NCI-H146 (cell line): Measurements from ENCODE around the gene ANGPTL4.
A peak's percentile ranks its signal among the peaks of the same experiment; 100 is the strongest.
"Not testable (repeated sequence)": the region's sequence is repeated elsewhere in the genome, so short reads cannot be mapped to it uniquely, and the experiment has no call there.

ENCODE experiments used
- DNase-seq: peaks from one replicate; lab custom pipeline; 2025; lab: John Stamatoyannopoulos, UW

The ANGPTL4 gene

GRCh38 chr19:8361921-8362793 is 1.8 kb upstream of the ANGPTL4 start:
- peak; percentile 11 for DNase-seq

GRCh38 chr19:8366121-8366581 is 2.2 kb downstream of the ANGPTL4 start:
- no peak for DNase-seq

DNA sequence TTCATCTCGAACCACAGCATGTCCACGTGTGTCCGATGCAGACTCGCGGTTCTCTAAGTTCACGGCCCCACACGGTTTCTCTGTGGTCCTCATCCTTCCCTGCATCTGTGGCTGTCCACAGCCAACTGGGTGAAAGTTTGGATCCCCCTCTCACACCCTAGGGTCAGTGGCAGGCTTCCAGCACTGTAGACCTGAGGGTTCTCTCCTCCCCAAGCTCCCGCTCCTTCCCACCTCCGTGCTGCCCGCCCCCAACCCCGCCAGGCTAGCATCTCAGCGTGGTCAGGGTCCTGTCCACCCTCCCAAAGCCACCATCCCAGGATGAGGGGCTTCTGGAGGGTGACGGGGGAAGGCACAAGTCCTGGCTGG is 3.0 kb downstream of the ANGPTL4 start:
- DNase-seq: no peak

DNA sequence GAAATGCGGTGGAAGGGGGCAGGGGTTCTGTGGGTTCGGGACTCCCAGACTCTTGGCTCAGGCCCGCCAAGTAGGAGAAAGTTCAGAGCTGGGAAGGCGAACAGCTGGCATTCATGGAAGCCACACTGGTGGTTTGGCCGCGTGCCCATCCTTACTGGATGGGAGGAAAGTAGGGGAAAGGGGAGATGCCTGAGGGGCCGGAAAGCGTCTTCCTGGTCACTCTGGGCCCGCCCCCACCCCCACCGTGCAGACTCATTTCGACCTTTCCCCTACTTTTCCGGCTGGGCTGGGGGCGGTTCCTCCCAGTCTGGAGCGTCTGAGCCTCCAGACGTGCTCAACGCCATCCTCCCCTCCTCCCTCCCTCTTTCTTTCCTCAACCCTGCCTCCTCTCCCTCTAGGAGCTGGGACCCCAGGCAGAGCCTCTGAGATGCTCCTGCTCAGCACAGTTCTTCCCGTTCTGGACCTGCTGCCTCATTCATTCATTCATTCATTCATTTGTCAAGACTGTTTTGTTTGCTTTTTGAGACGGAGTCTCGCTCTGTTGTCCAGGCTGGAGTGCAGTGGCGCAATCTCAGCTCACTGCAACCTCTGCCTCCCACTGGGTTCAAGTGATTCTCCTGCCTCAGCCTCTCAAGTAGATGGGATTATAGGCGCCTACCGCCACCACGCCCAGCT is 3.5 kb downstream of the ANGPTL4 start:
- peak; percentile 20 for DNase-seq

DNA sequence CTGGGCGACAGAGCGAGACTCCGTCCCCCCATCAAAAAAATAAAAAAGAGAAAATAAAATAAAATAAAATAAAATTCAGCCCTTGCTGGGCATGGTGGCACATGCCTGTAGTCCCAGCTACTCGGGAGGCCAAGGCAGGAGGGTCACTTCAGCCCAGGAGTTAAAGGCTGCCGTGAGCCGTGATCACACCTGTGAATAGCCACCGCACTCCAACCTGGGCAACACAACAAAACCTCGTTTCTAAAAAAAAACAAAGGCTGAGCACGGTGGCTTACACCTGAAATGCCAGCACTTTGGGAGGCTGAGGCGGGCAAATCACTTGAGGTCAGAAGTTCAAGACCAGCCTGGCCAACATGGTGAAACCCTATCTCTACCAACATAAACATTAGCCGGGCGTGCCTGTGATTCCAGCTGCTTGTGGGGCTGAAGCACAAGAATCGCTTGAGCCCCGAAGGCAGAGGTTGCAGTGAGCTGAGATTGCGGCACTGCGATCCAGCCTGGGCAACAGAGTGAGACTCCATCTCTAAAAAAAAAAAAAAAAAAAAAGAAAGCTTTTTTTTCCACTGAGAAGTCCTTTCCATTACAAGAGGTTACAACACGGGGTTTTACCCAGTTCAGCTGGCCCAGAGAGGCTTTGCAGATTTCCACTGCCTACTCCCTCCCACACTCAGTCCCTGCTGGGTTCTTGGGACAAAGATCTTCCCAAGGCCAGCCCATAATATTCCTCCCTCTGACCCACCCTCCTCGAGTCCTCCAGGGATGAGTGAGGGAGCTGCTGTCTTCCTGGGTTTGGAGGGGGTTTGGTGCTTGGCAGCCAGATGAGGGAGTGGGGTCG is 6.4 kb downstream of the ANGPTL4 start:
- DNase-seq: no peak

DNA sequence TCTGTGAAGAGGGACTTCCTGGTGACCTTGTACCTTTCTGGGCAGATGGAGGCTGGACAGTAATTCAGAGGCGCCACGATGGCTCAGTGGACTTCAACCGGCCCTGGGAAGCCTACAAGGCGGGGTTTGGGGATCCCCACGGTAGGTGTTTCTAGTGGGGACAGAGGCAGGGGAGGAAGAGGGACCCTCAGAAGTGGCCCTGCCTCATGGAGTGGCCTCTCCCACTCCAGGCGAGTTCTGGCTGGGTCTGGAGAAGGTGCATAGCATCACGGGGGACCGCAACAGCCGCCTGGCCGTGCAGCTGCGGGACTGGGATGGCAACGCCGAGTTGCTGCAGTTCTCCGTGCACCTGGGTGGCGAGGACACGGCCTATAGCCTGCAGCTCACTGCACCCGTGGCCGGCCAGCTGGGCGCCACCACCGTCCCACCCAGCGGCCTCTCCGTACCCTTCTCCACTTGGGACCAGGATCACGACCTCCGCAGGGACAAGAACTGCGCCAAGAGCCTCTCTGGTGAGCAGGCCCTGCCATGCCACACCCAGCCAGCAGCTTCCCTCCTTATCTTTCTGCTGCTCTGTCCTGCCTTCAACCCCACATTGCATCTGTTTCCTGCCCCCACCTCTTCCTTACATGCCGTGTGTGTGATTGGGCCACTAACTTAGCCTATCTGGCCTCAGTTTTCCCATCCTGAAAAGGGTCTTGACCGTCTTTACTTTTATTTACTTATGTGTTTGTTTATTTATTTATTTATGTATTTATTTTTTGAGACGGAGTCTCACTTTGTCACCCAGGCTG is 7.3 kb downstream of the ANGPTL4 start:
- no peak for DNase-seq

- no peak for DNase-seq
Observed at GRCh38 chr19:8373867-8374813, 10.2 kb downstream of the ANGPTL4 start.

DNA sequence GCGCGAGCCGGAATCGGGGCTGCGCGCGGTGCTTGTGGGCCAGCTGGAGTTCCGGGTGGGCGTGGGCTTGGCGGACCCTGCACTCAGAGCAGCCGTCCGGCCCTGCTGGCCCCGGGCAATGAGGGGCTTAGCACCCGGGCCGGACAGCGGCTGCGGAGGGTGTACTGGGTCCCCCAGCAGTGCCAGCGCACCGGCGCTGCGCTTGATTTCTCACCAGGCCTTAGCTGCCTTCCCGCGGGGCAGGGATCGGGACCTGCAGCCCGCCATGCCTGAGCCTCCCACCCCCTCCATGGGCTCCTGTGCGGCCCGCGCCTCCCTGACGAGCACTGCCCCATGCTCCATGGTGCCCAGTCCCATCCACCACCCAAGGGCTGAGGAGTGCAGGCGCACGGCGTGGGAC is 11.8 kb downstream of the ANGPTL4 start:
- not testable (repeated sequence) for DNase-seq

GRCh38 chr19:8376373-8376974 is 12.5 kb downstream of the ANGPTL4 start:
- not testable (repeated sequence) for DNase-seq

GRCh38 chr19:8377598-8377997 is 13.6 kb downstream of the ANGPTL4 start:
- DNase-seq: no peak

DNA sequence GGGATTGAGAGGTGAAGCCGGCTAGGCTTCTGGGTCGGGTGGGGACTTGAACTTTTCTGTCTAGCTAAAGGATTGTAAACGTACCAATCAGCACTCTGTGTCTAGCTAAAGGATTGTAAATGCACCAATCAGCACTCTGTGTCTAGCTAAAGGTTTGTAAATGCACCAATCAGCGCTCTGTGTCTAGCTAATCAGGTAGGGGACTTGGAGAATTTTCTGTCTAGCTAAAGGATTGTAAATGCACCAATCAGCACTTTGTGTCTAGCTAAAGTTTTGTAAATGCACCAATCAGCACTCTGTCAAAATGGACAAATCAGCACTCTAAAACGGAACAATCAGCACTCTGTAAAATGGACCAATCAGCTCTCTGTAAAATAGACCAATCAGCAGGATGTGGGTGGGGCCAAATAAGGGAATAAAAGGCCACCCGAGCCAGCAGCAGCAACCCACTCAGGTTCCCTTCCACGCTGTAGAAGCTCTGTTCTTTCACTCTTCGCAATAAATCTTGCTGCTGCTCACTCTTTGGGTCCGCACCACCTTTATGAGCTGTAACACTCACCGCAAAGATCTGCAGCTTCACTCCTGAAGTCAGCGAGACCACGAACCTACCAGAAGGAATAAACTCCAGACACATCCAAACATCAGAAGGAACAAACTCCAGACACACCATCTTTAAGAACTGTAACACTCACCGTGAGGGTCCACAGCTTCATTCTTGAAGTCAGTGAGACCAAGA is 15.4 kb downstream of the ANGPTL4 start:
- not testable (repeated sequence) for DNase-seq

- DNase-seq: not testable (repeated sequence)
Observed at GRCh38 chr19:8384569-8384968, 20.6 kb downstream of the ANGPTL4 start.

GRCh38 chr19:8385103-8385502 is 21.1 kb downstream of the ANGPTL4 start:
- DNase-seq: not testable (repeated sequence)

DNA sequence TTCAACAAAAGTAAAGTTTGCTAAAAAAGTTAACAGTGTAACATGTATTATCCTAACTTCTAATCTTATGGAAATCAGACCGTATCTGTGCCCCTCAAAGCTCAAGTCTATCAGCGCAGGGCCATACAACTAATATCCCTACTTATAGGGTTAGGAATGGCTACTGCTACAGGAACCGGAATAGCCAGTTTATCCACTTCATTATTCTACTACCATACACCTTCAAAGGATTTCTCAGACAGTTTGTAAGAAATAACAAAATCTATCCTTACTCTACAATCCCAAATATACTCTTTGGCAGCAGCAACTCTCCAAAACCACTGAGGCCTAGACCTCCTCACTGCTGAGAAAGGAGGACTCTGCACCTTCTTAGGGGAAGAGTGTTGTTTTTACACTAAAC is 21.6 kb downstream of the ANGPTL4 start:
- not testable (repeated sequence) for DNase-seq

GRCh38 chr19:8386419-8386818 is 22.5 kb downstream of the ANGPTL4 start:
- DNase-seq: not testable (repeated sequence)

- no peak for DNase-seq
Observed at GRCh38 chr19:8386990-8387389, 23.0 kb downstream of the ANGPTL4 start.

- peak; percentile 87 for DNase-seq
Observed at GRCh38 chr19:8387688-8388611, 24.0 kb downstream of the ANGPTL4 start.

- DNase-seq: no peak
Observed at GRCh38 chr19:8388612-8388958, 24.6 kb downstream of the ANGPTL4 start.
